Measurements from ENCODE around the gene XRCC5. TPM values are rescaled to one million over a fixed set of nuclear protein-coding genes. Genes with fewer than 3 reads are reported as not detected.
A peak's percentile ranks its signal among the peaks of the same experiment; 100 is the strongest.
"Not testable (repeated sequence)": the region's sequence is repeated elsewhere in the genome, so short reads cannot be mapped to it uniquely, and the experiment has no call there.

XRCC5 gene
- total RNA-seq, 1 donor from 2014 or later: 178 TPM

- Histone ChIP-seq H3K27me3 (no peaks in the 10 kb centered on the region), H3K9me3 (no peaks in the 10 kb centered on the region), H3K4me1 (peaks cover 5% of the 10 kb centered on the region), H3K27ac (no peak overlapping the region), H3K4me3 (no peak overlapping the region), H3K36me3 (no peaks in the 10 kb centered on the region)
- intact Hi-C loops (cut with DNase I): no loop called here
- no peak for TF ChIP-seq CTCF (IDR thresholded peaks at IDR 0.05)
- DNase-seq: no peak
- ATAC-seq: peak; percentile 50
These were observed 33.4 kb upstream of the XRCC5 start for GRCh38 chr2:216075510-216076485.

- DNase-seq (no peak), ATAC-seq (no peak)
- Histone ChIP-seq H3K9me3 (no peaks in the 10 kb centered on the region), H3K4me1 (peaks cover 16% of the 10 kb centered on the region), H3K36me3 (no peaks in the 10 kb centered on the region), H3K27ac (no peak overlapping the region), H3K4me3 (no peak overlapping the region), H3K27me3 (no peaks in the 10 kb centered on the region)
- intact Hi-C loops (cut with DNase I): no loop called here
- TF ChIP-seq CTCF (IDR thresholded peaks at IDR 0.05): no peak
These were observed 30.4 kb upstream of the XRCC5 start for GRCh38 chr2:216078776-216079175.

GRCh38 chr2:216080048-216080447 is 29.1 kb upstream of the XRCC5 start:
- intact Hi-C loops (cut with DNase I); H3K36me3 ChIP-seq; ATAC-seq; H3K27me3 ChIP-seq; H3K9me3 ChIP-seq; DNase-seq; H3K27ac ChIP-seq; H3K4me3 ChIP-seq: not testable (repeated sequence)
- peaks cover 16% of the 10 kb centered on the region for H3K4me1 ChIP-seq

GRCh38 chr2:216081012-216081411 is 28.1 kb upstream of the XRCC5 start:
- TF ChIP-seq CTCF (IDR thresholded peaks at IDR 0.05): no peak
- H3K4me1 ChIP-seq: peaks cover 16% of the 10 kb centered on the region
- H3K27me3 ChIP-seq: no peaks in the 10 kb centered on the region
- ATAC-seq (no peak), DNase-seq (no peak)
- intact Hi-C loops (cut with DNase I): no loop called here
- no peaks in the 10 kb centered on the region for H3K36me3 ChIP-seq
- peak overlapping the region; percentile 71 for H3K27ac ChIP-seq
- no peaks in the 10 kb centered on the region for H3K9me3 ChIP-seq
- H3K4me3 ChIP-seq: peak overlapping the region; percentile 75

GRCh38 chr2:216081487-216082116 is 27.5 kb upstream of the XRCC5 start, which contains the start of the genes PECR and TMEM169:
TSS of gene PECR (minus strand) at chr2:216081809. CDS start at chr2:216081741, 68 bp downstream.
TSS of gene TMEM169 (plus strand) at chr2:216081919. CDS start at chr2:216095964, 14,045 bp downstream.
- peak; percentile 99 for ATAC-seq
- DNase-seq: peak; percentile 93
- H3K4me3 ChIP-seq: peak within 1 kb of the TSS; percentile 75
- H3K4me1 ChIP-seq: peaks cover 16% of the 10 kb centered on the region
- H3K27ac ChIP-seq: peak within 1 kb of the TSS; percentile 71
- intact Hi-C loops (cut with DNase I): no loop called here
- no peak for TF ChIP-seq CTCF (IDR thresholded peaks at IDR 0.05)
- no peaks in the 10 kb centered on the region for H3K36me3 ChIP-seq
- H3K27me3 ChIP-seq: no peaks in the 10 kb centered on the region
- no peaks in the 10 kb centered on the region for H3K9me3 ChIP-seq
